Renal cortex interstitium (tissue), 11 donors: Measurements from ENCODE around the gene ARHGAP22. TPM values are rescaled to one million over a fixed set of nuclear protein-coding genes. Genes with fewer than 3 reads are reported as not detected.

Experiments used
- DNase-seq, 11 donors: peaks; one replicate each; pipeline ENCODE4 v3.0.0-alpha.2; 2013; ENCODE audit warnings: low read depth in 9 of 11, low spot score in 4 of 11; ENCODE audit errors: extremely low read depth in 1 of 11
- polyA plus RNA-seq, 3 donors: library from polyadenylated mRNA; unstranded; fragments of 120-200 nt; gene quantifications; one replicate each; pipeline ENCODE4 v1.2.1, GENCODE V29; 2013; ENCODE audit not compliant: insufficient read length in 3 of 3

ARHGAP22 gene
- polyA plus RNA-seq, 3 donors: 1.2 to 1.8 (median 1.3) TPM

GRCh38 chr10:48508791-48509772 lies 95.8 kb downstream of the ARHGAP22 start:
- DNase-seq: no peak

- DNase-seq: no peak
These were observed 96.7 kb downstream of the ARHGAP22 start for GRCh38 chr10:48507933-48508790.

- DNase-seq: no peak
These were observed 97.4 kb downstream of the ARHGAP22 start for GRCh38 chr10:48507494-48507893.

- no peak for DNase-seq
These were observed 98.5 kb downstream of the ARHGAP22 start for GRCh38 chr10:48506147-48506917.

GRCh38 chr10:48505394-48506112 lies 99.3 kb downstream of the ARHGAP22 start:
- DNase-seq: no peak

- no peak for DNase-seq
These were observed 100.6 kb downstream of the ARHGAP22 start for GRCh38 chr10:48504141-48504885.

- DNase-seq: no peak
These were observed 101.5 kb downstream of the ARHGAP22 start for GRCh38 chr10:48503293-48503911.

GRCh38 chr10:48502791-48503190 lies 102.1 kb downstream of the ARHGAP22 start:
- no peak for DNase-seq

- DNase-seq: no peak
These were observed 102.8 kb downstream of the ARHGAP22 start for GRCh38 chr10:48501787-48502771.

- no peak for DNase-seq
These were observed 103.6 kb downstream of the ARHGAP22 start for GRCh38 chr10:48501226-48501625.

GRCh38 chr10:48500771-48501170 lies 104.1 kb downstream of the ARHGAP22 start:
- no peak for DNase-seq

- no peak for DNase-seq
These were observed 105.8 kb downstream of the ARHGAP22 start for GRCh38 chr10:48498940-48499510.

GRCh38 chr10:48497780-48498770 lies 106.8 kb downstream of the ARHGAP22 start:
- no peak for DNase-seq

- DNase-seq: no peak
These were observed 107.8 kb downstream of the ARHGAP22 start for GRCh38 chr10:48496831-48497779.
